Measurements from ENCODE around the gene KLHL30.

The KLHL30 gene

DNA sequence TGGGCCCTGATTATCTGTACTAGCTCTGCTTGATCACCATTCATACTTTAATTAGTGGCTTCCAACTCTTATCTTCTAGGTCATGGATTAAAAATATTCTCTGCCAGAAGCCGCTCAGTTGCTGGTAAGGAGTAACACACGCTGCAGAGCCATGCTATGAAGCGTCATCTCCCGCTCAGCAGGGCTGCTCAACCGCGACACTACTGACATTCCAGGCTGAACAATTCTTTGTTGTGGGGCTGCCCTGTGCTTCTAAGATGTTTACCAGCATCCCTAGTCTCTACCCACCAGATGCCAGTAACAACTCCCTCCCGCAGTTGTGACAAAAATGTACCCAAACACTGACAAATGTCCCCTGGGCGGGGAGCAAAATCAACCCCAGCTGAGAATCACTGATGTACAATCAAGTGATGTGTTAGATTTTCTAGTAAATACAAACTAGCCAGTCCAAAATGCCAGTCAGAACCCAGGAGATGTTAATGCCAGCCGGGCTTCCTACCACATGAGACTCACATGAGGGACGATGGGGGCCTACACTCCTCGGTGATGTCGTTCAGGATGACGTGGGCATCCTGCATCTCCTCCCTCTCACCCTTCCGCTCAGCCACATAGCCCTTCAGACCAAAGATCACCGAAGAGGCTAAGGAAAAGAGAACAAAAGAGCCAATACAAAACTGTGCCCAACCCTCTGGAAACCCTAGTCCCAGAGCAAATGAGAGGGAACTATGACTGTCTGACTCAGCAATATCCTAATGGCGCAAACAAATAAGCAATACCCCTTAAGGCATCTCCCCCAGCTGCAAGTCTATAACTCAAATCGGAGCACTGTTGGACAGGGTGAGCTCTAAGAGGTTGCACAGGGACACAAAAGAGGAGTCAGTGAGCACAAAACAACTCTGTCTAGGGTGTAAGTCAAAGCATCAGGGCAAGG is 49.4 kb downstream of the KLHL30 start:
- no peak for DNase-seq (ENCODE audit: low read depth in 2 of 2)

DNA sequence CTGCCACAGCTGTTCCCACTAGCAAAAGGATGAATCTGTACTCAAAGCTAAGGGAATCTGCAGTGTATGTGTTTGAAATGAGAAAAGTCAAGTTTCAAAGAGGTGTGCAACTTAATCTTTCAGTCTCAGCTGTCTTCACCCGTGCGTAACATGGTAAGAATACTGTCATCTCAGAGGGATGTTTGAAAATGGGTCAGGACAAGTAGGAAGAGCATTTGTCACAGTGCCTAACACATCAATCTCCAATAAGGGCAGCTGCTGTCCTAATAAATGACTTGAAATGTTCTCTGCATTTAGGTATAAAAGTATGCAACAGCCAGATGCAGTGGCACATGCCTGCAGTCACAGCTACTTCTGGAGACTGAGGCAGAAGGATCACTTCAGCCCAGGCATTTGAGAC is 52.0 kb downstream of the KLHL30 start:
- no peak for DNase-seq (ENCODE audit: low read depth in 2 of 2)
